Type B pancreatic cell (in vitro differentiated cells): ENCODE measurements around the gene HELZ. TPM values are rescaled to one million over a fixed set of nuclear protein-coding genes. Genes with fewer than 3 reads are reported as not detected.
"Not testable (repeated sequence)": the region's sequence is repeated elsewhere in the genome, so short reads cannot be mapped to it uniquely, and the experiment has no call there.

Source experiments
- DNase-seq: peaks from one replicate; pipeline ENCODE4 v3.0.0; 2021; ENCODE audit warnings: mixed read lengths; ENCODE audit not compliant: unreplicated experiment; ENCODE audit errors: extremely low spot score
- H3K27ac Mint-ChIP-seq: 2 replicates; pipeline ENCODE4 v1.8.0; 2021; ENCODE audit warnings: mild to moderate bottlenecking, mixed read lengths
- H3K27me3 Mint-ChIP-seq: 2 replicates; pipeline ENCODE4 v1.8.0; 2021; ENCODE audit warnings: mixed read lengths
- H3K36me3 Mint-ChIP-seq: 2 replicates; pipeline ENCODE4 v1.8.0; 2021; ENCODE audit warnings: mixed read lengths
- H3K4me1 Mint-ChIP-seq: one replicate; pipeline ENCODE4 v1.8.0; 2021; ENCODE audit warnings: mixed read lengths; ENCODE audit not compliant: unreplicated experiment
- H3K4me3 Mint-ChIP-seq: 2 replicates; pipeline ENCODE4 v1.8.0; 2021; ENCODE audit warnings: mild to moderate bottlenecking, mixed read lengths
- H3K9me3 Mint-ChIP-seq: 2 replicates; pipeline ENCODE4 v1.8.0; 2021; ENCODE audit warnings: mixed read lengths
- CTCF ChIP-seq: fragments of 200-600 bp; sonication (generic); conservative IDR thresholded peaks from 2 replicates; pipeline ENCODE4 v1.5.0; 2021; ENCODE audit warnings: antibody characterized with exemption, mild to moderate bottlenecking
- total RNA-seq: library from RNA; stranded (reverse); gene quantifications from 2 replicates; pipeline ENCODE4 v1.2.1, GENCODE V29; 2021; ENCODE audit warnings: low replicate concordance

HELZ gene
- total RNA-seq, 1 donor from 2014 or later = 55.1 TPM

GRCh38 chr17:67145183-67145805, 99.7 kb downstream of the HELZ start:
- TF ChIP-seq CTCF = no peak
- Mint-ChIP-seq H3K36me3 (peaks cover 48% of the 10 kb centered on the region), H3K4me3 (no peak overlapping the region), H3K4me1 (no peaks in the 10 kb centered on the region), H3K9me3 (no peaks in the 10 kb centered on the region), H3K27ac (no peak overlapping the region), H3K27me3 (no peaks in the 10 kb centered on the region)
- DNase-seq = no peak

DNA sequence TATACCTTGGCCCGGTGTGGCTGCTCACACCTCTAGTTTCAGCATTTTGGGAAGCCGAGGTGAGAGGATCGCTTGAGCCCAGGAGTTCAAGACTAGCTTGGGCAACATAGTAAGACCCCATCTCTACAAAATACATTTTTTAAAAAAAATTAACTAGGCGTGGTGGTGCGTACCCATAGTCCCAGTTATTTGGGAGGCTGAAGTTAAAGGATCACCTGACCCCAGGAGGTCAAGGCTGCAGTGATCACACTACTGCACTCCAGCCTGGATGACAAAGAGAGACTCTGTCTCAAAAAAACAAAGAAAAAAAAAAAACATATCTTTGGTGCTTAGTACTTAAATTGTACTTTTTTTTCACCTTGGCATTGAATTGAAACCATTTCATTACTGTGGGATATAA, 101.7 kb downstream of the HELZ start:
- no peak overlapping the region for H3K4me3 Mint-ChIP-seq
- H3K36me3 Mint-ChIP-seq = peaks cover 59% of the 10 kb centered on the region
- TF ChIP-seq CTCF = no peak
- H3K9me3 Mint-ChIP-seq = no peaks in the 10 kb centered on the region
- no peaks in the 10 kb centered on the region for H3K27me3 Mint-ChIP-seq
- no peaks in the 10 kb centered on the region for H3K4me1 Mint-ChIP-seq
- H3K27ac Mint-ChIP-seq = no peak overlapping the region
- no peak for DNase-seq

DNA sequence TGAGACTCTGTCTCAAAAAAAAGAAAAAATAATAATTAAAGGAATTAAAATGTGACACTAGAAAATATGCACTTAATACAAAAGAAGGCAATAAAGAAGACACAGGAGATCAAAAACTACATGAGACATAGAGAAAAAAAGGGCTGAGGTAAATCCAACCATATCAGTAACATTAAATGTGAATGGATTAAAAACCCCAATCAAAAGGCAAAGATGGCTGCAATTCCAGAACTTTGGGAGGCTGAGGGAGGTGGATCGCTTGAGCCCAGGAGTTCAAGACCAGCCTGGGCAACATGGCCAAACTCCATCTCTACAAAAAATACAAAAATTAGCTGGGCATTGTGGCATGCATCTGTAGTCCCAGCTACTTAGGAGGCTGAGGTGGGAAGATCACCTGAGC, 103.0 kb downstream of the HELZ start:
- not testable (repeated sequence) for H3K4me1 Mint-ChIP-seq, H3K27ac Mint-ChIP-seq, H3K4me3 Mint-ChIP-seq, H3K27me3 Mint-ChIP-seq, H3K9me3 Mint-ChIP-seq, DNase-seq
- H3K36me3 Mint-ChIP-seq = peaks cover 60% of the 10 kb centered on the region

GRCh38 chr17:67139784-67140665, 105.0 kb downstream of the HELZ start:
- H3K27ac Mint-ChIP-seq = no peak overlapping the region
- no peak overlapping the region for H3K4me3 Mint-ChIP-seq
- H3K27me3 Mint-ChIP-seq = no peaks in the 10 kb centered on the region
- DNase-seq = no peak
- H3K9me3 Mint-ChIP-seq = no peaks in the 10 kb centered on the region
- TF ChIP-seq CTCF = no peak
- no peaks in the 10 kb centered on the region for H3K4me1 Mint-ChIP-seq
- H3K36me3 Mint-ChIP-seq = peaks cover 60% of the 10 kb centered on the region

GRCh38 chr17:67139289-67139688, 105.7 kb downstream of the HELZ start:
- H3K36me3 Mint-ChIP-seq = peaks cover 59% of the 10 kb centered on the region
- H3K4me1 Mint-ChIP-seq = no peaks in the 10 kb centered on the region
- no peak for TF ChIP-seq CTCF
- H3K4me3 Mint-ChIP-seq = no peak overlapping the region
- H3K27ac Mint-ChIP-seq = no peak overlapping the region
- DNase-seq = no peak
- H3K27me3 Mint-ChIP-seq = no peaks in the 10 kb centered on the region
- H3K9me3 Mint-ChIP-seq = no peaks in the 10 kb centered on the region

GRCh38 chr17:67138392-67138791, 106.6 kb downstream of the HELZ start:
- Mint-ChIP-seq H3K4me1 (no peaks in the 10 kb centered on the region), H3K27ac (no peak overlapping the region), H3K9me3 (no peaks in the 10 kb centered on the region), H3K4me3 (no peak overlapping the region), H3K36me3 (peaks cover 54% of the 10 kb centered on the region), H3K27me3 (no peaks in the 10 kb centered on the region)
- no peak for TF ChIP-seq CTCF
- DNase-seq = no peak
